ENCODE measurements around the gene RUBCNL. TPM values are rescaled to one million over a fixed set of nuclear protein-coding genes. Genes with fewer than 3 reads are reported as not detected.

RUBCNL gene
- total and polyA plus RNA-seq, 8 donors = 0.46 to 3.2 (median 0.86) TPM

DNA sequence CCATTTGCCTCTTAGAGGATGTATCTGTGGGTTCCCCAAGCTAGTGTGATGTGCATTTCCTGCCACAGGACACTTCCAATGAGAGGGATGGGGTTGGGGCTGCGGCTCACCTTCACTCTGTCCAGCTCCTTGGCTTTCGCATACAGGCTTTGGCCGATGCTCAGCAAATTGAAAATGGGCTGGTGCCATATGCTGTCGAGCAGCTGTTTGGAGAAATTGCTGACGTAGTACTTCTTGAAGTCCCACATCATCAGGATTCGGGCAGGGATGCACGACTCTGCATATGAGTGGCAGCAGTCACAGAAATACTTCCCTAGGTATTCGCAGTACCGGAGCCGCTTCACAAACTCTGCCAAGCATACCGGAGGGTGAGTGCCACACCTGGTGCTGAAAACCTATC lies 37.0 kb downstream of the RUBCNL start:
- Histone ChIP-seq H3K27me3 (no peaks in the 10 kb centered on the region), H3K36me3 (no peaks in the 10 kb centered on the region), H3K27ac (no peak overlapping the region), H3K4me3 (no peak overlapping the region), H3K9me3 (no peaks in the 10 kb centered on the region), H3K4me1 (peaks cover 10 to 13% (median 11%) of the 10 kb centered on the region in 3 donors)
- WGBS, 2 donors = 93 to 97% methylated on average over 11 of the region's 11 CpGs
- TF ChIP-seq, protein P1, sequence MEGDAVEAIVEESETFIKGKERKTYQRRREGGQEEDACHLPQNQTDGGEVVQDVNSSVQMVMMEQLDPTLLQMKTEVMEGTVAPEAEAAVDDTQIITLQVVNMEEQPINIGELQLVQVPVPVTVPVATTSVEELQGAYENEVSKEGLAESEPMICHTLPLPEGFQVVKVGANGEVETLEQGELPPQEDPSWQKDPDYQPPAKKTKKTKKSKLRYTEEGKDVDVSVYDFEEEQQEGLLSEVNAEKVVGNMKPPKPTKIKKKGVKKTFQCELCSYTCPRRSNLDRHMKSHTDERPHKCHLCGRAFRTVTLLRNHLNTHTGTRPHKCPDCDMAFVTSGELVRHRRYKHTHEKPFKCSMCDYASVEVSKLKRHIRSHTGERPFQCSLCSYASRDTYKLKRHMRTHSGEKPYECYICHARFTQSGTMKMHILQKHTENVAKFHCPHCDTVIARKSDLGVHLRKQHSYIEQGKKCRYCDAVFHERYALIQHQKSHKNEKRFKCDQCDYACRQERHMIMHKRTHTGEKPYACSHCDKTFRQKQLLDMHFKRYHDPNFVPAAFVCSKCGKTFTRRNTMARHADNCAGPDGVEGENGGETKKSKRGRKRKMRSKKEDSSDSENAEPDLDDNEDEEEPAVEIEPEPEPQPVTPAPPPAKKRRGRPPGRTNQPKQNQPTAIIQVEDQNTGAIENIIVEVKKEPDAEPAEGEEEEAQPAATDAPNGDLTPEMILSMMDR (IDR thresholded peaks at IDR 0.05) = no peak
- no peak for FAIRE-seq
- intact Hi-C loops (cut with DNase I) = no loop called here
- no peak for ATAC-seq
- no peak for DNase-seq

DNA sequence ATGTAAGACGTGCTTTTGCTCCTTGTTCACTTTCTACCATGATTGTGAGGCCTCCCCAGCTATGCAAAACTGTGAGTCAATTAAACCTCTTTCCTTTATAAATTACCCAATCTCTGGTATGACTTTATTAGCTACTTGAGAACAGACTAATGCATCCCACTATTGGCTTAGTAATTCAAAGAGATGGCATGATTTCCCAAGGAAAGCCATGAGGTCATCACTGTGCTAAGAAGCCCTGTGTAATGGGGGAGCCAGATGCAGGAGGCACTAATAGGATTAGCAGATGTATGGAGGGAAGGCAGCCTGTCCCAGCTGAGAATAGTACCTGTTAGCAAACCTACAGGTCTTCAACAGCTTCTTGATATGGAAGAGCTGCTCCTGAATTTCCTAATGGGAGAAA lies 38.1 kb downstream of the RUBCNL start:
- intact Hi-C loops (cut with DNase I) = no loop called here
- TF ChIP-seq, protein P1 (IDR thresholded peaks at IDR 0.05) = no peak
- no peak for DNase-seq
- H3K9me3 ChIP-seq = no peaks in the 10 kb centered on the region
- FAIRE-seq = no peak
- no peak for ATAC-seq
- H3K27me3 ChIP-seq = no peaks in the 10 kb centered on the region
- H3K4me1 ChIP-seq = peaks cover 10 to 15% (median 12%) of the 10 kb centered on the region in 3 donors
- 96 to 98% methylated on average over 1 of the region's 1 CpG for WGBS, 2 donors
- H3K36me3 ChIP-seq = no peaks in the 10 kb centered on the region
- no peak overlapping the region for H3K27ac ChIP-seq
- H3K4me3 ChIP-seq = no peak overlapping the region

DNA sequence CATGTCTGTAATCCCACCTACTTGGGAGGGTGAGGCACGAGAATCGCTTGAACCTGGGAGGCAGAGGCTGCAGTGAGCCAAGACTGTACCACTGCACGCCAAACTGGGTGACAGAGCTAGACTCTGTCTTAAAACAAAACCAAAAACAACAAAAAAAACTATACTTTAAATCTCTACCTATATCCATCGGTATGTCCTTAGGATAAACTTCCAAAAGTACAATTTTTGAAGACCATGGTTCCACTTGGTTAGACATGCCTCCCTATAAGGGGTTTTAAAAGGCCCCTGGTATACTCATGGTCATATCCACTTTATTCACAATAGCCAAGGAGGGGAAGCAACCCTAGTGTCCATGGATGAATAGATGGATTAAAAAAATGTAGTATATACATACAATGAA lies 39.8 kb downstream of the RUBCNL start:
- no peak overlapping the region for H3K27ac ChIP-seq
- no peaks in the 10 kb centered on the region for H3K9me3 ChIP-seq
- no peaks in the 10 kb centered on the region for H3K27me3 ChIP-seq
- ATAC-seq = no peak
- FAIRE-seq = no peak
- H3K4me3 ChIP-seq = no peak overlapping the region
- H3K36me3 ChIP-seq = no peaks in the 10 kb centered on the region
- TF ChIP-seq, protein P1 (IDR thresholded peaks at IDR 0.05) = no peak
- 97 to 98% methylated on average over 4 of the region's 4 CpGs for WGBS, 2 donors
- intact Hi-C loops (cut with DNase I) = no loop called here
- no peak for DNase-seq
- H3K4me1 ChIP-seq = peaks cover 10 to 15% (median 12%) of the 10 kb centered on the region in 3 donors

DNA sequence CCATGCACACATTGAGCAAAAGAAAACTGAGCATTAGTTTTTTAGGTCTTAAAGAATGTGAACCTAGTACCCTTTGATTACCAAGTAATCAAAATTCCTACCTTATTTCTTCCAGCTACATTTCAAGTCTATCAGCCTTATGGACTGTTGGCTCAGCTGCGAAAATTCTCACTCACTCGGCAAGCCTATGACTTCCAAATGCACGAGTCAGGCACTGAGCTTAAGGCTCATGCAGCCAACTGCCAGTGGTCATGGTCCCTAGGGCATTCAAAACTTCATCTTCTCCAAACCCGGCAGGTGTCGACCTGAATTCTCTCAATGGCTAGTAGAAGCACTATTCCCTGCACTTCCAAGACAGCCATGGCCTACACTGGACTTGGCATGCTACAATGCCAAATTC lies 41.2 kb downstream of the RUBCNL start:
- FAIRE-seq (no peak), DNase-seq (peak in 5 of 6 donors; percentile 47 to 86 (median 76)), ATAC-seq (peak; percentile 86 to 95 (median 94))
- Histone ChIP-seq H3K36me3 (no peaks in the 10 kb centered on the region), H3K27me3 (no peaks in the 10 kb centered on the region), H3K4me1 (peaks cover 10 to 15% (median 12%) of the 10 kb centered on the region in 3 donors), H3K4me3 (no peak overlapping the region), H3K27ac (peak overlapping the region in 1 of 4 donors; percentile 27), H3K9me3 (no peaks in the 10 kb centered on the region)
- intact Hi-C loops (cut with DNase I) = no loop called here
- WGBS, 2 donors = 13 to 20% methylated on average over 5 of the region's 5 CpGs
- TF ChIP-seq, protein P1 (IDR thresholded peaks at IDR 0.05) = no peak

DNA sequence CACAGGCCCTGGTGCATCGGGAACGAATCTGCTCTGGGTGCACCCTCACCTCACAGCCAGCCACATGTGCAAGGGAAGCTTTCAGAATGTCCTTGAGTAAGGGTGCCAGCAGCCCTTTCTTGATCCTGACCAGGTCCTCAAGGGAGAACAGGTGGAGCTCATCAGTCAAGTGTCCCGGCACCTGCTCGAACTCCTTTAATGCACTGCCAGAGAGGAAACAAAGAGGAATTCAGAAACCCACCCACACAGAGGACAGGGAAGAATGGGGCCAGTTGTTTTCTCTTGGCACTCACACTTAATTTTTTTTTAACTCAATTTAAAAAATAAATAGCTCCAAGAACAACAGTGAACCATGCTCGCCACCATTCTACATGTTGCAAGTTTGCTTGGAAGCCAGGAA lies 41.7 kb downstream of the RUBCNL start:
- 11 to 13% methylated on average over 5 of the region's 5 CpGs for WGBS, 2 donors
- DNase-seq = peak in 2 of 6 donors; percentile 18 to 24

More for the DNA sequence above, 41.7 kb downstream of the RUBCNL start:
- no peaks in the 10 kb centered on the region for H3K36me3 ChIP-seq
- H3K27me3 ChIP-seq = no peaks in the 10 kb centered on the region
- no peaks in the 10 kb centered on the region for H3K9me3 ChIP-seq
- TF ChIP-seq, protein P1 (IDR thresholded peaks at IDR 0.05) = no peak
- H3K4me1 ChIP-seq = peaks cover 10 to 15% (median 12%) of the 10 kb centered on the region in 3 donors
- H3K4me3 ChIP-seq = no peak overlapping the region
- peak overlapping the region in 1 of 4 donors; percentile 27 for H3K27ac ChIP-seq
- intact Hi-C loops (cut with DNase I) = no loop called here
- ATAC-seq = peak; percentile 49 to 76 (median 62)
- no peak for FAIRE-seq

Measured in pancreas (tissue), 10 donors.